22Rv1 (cell line): ENCODE data around the gene SPP1.

Experiments
- CTCF ChIP-seq: fragments of 450-650 bp; IDR thresholded peaks from 2 replicates; pipeline ENCODE4 v1.5.1; 2017; ENCODE audit warnings: mild to moderate bottlenecking
- ZFX ChIP-seq: fragments of 450-650 bp; IDR thresholded peaks from 2 replicates; pipeline ENCODE4 v1.6.1; 2017; ENCODE audit warnings: antibody characterized with exemption, borderline replicate concordance

DNA sequence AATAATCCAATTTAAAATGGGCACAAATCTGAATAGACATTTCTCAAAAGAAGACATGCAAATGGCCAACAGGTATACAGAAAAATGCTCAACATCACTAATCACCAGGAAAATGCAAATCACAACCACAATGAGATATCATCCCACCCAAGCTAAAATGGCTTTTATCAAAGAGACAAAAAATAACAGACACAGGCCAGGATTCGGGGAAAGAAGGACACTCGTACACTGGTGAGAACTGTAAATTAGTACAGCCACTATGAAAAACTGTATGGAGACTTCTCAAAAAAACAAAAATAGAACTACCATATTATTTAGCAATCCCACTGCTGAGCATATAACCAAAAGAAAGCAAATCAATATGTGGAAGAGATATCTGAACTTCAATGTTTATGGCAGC lies 8.5 kb downstream of the SPP1 start:
- TF ChIP-seq CTCF (no peak), ZFX (no peak)
